Stromal cell of bone marrow (primary cell): Measurements from ENCODE around the gene KRT10.
"Not testable (repeated sequence)": the region's sequence is repeated elsewhere in the genome, so short reads cannot be mapped to it uniquely, and the experiment has no call there.

Source experiments
- DNase-seq: peaks from one replicate; pipeline ENCODE4 v3.0.0-alpha.2; 2012; ENCODE audit warnings: low read depth

The KRT10 gene

GRCh38 chr17:40822132-40822812 lies at the start of gene KRT10:
KRT10 (minus strand) TSS chr17:40822614; CDS start chr17:40822585, 29 bp downstream.
- DNase-seq: no peak

DNA sequence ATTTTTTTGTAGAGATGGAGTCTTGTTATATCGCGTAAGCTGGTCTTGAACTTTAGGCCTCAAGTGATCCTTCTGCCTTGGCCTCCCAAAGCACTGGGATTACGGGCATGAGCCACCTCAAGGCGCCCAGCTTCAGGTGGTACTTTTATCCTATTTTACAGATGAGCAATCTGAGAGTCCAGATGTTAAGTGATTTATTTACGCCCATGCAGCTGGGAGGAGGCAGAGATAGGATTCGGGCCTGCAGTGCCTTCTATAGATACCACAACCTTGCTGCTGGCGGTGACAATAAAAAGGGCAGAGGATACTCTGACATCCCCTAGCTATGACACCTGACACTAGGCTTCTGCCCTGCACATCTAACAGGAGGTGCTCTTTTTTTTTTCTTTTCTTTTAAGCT lies 48.9 kb upstream of the KRT10 start:
- no peak for DNase-seq

DNA sequence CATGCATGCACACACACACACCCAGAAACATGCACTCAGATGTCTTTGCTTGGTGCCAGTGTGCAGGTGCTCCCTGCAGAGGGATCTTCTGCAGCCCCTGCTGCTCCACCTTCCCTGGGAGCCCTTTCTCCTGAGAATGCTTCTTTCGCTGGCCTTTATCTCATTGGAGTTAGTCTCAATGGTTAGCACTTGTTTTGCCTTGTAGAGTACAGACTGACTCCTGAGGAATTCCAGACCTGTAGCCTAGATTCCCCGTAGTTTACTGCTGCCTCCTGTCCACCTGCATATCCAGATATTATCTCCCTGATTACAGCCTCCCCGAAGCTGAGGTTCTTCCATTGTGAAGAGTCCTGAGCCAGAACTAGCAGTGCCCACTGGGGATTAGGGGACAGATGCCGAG lies 47.7 kb upstream of the KRT10 start:
- no peak for DNase-seq

DNA sequence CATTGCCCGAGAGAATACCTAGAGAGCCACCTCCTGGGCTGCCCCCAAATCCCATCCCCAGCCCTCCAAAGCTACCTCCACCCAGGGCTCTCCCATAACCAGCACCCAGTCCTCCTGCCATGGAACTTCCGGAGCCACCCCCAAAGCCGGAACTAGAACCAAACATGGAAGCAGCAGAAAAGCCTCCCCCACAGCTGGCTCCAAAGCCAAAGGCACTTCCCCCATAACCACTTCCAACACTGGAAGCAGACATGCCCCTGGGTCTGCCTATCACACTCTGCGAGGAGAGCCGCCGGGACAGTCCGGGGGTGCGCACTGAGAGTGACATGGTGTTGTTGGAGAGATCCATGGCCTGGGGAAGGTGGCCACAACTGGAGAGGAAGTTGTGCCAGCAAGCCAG lies 44.4 kb upstream of the KRT10 start, which contains the start of gene KRT12:
Gene KRT12 (minus strand): TSS at position 386 of the 400 bp plus-strand sequence. CDS start 37 bp downstream, at position 349.
- no peak for DNase-seq

- DNase-seq: peak; percentile 30
These were observed 42.4 kb upstream of the KRT10 start for GRCh38 chr17:40864661-40865390.

DNA sequence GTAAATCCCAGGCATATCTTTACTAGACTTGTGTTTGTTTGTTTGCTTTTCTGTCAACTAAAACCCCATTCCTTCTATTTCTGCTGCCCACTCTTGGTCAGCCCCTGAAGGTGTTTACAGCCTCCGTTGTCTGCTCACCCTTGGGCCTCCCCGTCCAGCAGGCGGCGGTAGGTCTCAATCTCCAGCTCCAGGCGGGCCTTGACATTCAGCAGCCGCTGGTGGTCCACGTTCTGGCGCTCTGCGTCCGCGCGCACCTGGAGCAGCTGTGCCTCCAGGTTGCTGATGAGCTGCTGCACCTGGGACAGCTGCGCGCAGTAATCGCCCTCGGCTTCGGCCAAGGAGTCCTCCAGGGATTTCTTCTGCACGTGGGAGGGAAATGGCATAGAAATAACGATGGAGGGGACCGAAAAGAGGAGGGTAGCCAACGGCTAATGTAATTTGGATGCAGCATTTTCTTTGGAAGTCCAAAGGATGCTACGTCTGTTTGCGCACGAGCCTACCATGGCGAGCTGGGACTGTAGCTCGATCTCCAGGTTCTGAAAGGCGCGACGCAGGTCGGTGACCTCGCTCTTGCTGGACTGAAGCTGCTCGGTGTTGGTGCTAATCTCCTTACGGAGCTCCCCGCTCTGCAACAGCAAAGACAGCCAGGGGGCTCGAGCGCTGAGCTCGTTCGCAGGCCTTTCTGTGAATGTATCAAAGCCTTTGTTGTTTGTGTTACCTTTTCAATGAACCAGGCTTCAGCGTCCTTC lies 40.7 kb upstream of the KRT10 start:
- DNase-seq: no peak

- no peak for DNase-seq
These were observed 37.1 kb upstream of the KRT10 start for GRCh38 chr17:40859536-40859935.

GRCh38 chr17:40858667-40859066 lies 36.3 kb upstream of the KRT10 start:
- not testable (repeated sequence) for DNase-seq

- DNase-seq: peak; percentile 67
These were observed 35.1 kb upstream of the KRT10 start for GRCh38 chr17:40857535-40857934.

GRCh38 chr17:40854175-40854814 lies 31.9 kb upstream of the KRT10 start:
- DNase-seq: peak; percentile 80

GRCh38 chr17:40852364-40852763 lies 29.9 kb upstream of the KRT10 start:
- DNase-seq: no peak

DNA sequence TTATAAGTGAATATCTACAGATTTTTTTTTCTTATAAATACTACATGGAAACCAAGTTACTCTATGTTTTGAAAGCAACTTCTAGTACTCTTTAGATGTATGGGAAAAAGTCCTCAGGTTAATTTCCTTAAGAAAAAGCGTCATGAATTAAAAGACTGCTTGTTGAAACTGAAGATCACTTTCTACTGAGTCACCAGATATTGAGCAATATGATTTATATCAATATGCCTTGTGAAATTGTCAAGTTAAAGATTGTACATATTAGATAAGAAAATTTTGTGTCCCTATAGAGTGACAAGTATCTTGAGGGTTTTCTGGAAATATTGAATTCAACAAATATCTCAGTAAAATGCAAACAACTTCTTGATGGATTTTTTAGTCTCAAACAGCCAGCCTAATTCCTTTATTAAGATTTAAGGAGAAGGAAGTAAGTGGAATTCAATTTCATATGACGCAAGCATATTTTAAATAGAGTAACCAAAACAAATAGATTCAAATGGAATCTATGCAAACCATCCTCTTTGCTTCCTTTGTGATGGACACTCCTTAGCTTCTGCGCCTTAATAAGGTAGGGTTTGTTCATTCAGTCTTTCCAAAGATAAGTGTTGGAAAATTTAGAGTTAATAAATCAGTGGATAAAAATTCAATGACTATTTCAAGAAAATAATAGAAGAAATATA lies 28.0 kb upstream of the KRT10 start:
- no peak for DNase-seq

GRCh38 chr17:40849723-40850122 lies 27.3 kb upstream of the KRT10 start:
- no peak for DNase-seq

DNA sequence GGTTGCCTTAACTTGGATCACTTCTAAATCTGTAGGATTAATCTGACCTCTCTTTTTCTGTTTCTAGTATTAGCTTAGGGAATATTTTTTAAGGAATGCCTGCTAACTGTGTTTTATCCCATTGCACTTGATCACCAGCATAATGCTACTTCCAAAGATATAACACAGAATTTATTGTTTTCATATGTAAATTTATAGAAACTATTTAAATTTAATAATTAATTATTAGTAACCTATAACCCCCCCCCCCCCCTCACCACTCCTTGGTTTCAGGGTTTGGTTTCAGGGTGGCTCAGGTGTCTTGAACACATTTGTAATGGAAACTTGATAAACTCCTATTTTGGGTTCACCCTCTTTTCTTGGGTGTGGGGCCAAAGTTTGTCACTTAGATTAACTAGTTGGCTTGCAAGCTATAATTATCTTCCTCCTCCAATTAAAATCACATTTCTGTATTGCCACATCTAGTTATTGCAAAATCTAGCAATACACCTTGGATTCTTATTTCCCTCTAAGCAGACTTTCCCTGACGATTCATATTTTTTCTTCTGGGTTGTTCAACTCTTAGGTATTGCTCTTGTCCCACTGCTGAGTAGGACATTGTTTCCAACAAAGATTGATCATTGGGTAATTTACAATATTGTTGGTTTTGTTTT lies 26.3 kb upstream of the KRT10 start:
- DNase-seq: no peak

DNA sequence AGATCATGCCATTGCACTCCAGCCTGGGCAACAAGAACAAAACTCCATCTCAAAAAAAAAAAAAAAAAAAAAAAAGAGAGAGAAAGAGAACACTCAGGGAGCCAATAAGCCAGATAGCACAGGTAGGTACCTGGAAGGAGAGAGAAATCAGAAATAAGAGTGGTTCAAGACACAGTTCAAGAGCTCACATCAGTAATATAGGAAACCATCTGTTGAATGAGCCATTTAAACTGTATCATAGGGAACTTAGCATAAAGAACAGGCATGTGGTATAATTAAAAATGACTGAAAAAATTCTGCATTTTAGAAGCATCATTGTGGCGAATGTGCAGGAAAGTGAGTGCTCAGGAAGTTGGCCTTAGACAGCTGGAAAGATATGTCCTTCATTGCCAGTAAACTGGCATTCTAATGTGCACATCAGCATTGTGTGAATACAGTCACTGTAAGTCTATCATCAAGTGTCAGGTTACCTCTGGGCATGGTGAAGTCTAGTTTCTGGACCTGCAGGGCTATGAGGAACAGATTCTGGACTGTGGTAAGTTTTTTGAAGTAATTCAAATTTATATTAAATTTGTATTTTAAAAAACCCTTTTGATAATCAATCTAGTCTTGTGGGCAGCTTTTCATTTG lies 24.2 kb upstream of the KRT10 start:
- no peak for DNase-seq

DNA sequence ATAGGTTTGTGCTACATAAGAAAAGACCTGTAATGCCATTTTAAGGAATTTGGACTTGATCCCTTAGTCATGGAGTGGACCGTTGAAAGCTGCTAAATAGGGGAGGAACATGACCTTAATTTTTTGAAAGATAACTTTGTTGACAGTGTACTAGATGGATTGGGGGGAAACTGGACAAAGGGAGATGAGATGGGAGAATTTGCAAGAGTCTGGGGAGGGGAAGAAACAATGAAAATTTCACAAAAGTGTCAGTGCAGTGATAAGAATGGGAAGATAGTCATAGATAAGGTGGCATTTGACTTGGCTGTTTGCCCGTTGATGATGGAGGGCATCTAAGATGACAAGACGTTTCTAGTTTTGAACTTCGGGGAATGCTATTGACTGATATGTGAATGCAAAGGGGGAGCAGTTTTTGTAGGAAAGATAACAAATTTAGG lies 22.3 kb upstream of the KRT10 start:
- no peak for DNase-seq

DNA sequence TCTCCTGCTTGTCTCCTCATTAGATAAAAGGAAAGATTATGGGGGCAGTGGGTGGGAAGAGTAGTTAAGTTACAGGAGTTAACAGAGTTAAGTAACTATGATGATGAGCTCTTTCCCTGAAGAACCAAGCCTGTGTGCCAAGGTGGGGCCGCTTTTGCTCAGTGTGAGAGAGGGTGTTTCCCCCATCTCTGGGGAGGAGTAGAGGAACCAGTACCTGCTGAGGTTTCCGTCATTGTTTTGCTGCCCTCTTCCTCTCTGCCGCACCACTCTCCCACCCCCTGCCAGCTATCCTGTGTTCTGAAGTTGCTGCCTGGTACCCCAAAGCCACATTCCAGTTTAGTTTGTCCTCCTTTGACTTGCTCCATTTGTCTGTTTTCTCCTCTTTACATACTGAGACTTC lies 20.8 kb upstream of the KRT10 start:
- DNase-seq: no peak

DNA sequence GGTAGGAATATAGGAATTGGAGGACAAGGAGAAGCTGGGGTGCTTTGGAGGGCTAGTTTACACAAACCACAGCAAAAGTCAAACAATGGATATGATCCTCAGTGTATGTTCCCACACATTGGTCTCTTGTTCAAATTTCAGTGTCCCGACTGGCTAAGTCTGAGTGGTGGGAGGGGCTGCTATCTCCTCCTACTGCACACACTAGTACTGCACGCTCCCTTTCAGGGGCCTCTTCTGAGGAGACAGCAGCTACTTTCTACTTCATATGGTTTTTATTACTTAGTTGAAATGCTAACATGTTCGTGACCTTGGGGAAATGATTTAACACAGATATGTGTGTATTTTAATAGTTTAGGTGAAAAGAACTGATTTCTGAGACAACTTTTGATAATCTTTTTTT lies 18.8 kb upstream of the KRT10 start:
- DNase-seq: no peak

DNA sequence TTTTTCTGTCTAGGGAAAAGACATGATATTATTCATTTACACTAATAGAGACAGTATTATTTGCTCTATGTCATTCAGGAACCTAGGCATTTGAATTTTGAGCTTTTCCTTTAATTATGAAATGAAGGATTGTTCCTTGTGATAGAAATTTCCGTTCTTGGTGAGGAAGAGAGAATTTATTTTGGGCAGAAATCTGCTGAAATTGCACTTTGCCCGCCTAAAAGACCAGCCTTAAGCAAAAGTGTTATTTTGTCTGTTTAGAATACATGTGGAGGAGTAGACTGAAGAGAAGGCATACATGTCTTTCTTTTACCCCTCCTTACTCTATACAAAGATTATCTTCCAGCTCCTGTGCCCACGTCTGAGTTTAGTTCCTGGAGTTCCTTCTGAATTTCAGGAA lies 16.8 kb upstream of the KRT10 start:
- no peak for DNase-seq

GRCh38 chr17:40836020-40836419 lies 13.6 kb upstream of the KRT10 start:
- no peak for DNase-seq

DNA sequence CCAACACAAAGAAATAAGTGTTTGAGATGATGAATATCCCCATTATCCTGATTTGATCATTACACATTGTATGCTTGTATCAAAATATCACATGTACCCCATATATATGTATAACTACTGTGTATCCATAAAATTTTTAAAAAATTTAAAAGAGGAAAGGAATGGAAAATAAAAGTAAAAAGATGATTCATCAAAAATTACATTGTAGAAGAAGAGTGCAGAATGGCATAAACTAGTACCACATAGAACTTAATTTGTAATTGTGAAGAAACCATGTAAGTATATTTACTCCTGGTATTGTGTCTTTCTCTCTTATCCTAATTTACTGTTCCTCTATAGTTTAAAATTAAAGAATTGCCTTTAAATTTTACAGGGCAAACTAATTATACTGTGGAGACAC lies 11.5 kb upstream of the KRT10 start:
- DNase-seq: no peak
